ENCODE measurements around the gene SLC39A11.

Gene SLC39A11

GRCh38 chr17:72624226-72624625, 468.3 kb downstream of the SLC39A11 start:
- POLR2A ChIA-PET = no interaction called here

GRCh38 chr17:72622661-72623433, 469.6 kb downstream of the SLC39A11 start:
- POLR2A ChIA-PET = no interaction called here
- TF ChIP-seq CTCF (IDR thresholded peaks at IDR 0.05; ENCODE audit: control extremely low read depth, extremely low read depth, low read depth, missing control alignments) = no peak
- no peak for DNase-seq (ENCODE audit: extremely low spot score)
- CTCF ChIA-PET = no interaction called here

More at GRCh38 chr17:72624226-72624625, 468.3 kb downstream of the SLC39A11 start:
- DNase-seq (ENCODE audit: extremely low spot score) = no peak
- CTCF ChIA-PET = interaction anchor here (2.4 kb wide), 1 partner anchor 64 kb away, joined by 5 read pairs; no protein-coding TSS in a partner anchor
- TF ChIP-seq CTCF (IDR thresholded peaks at IDR 0.05; ENCODE audit: control extremely low read depth, extremely low read depth, low read depth, missing control alignments) = no peak

- ChIA-PET POLR2A (no interaction called here), CTCF (interaction anchor here (0.9 to 1.2 kb wide), 2 partner anchors 61 to 107 kb away, joined by 3 to 5 read pairs; no protein-coding TSS in a partner anchor)
- TF ChIP-seq CTCF (IDR thresholded peaks at IDR 0.05; ENCODE audit: control extremely low read depth, extremely low read depth, low read depth, missing control alignments) = no peak
- DNase-seq (ENCODE audit: extremely low spot score) = no peak
These were observed 472.4 kb downstream of the SLC39A11 start for GRCh38 chr17:72619976-72620650.

GRCh38 chr17:72618001-72618509, 474.4 kb downstream of the SLC39A11 start:
- ChIA-PET POLR2A (no interaction called here), CTCF (interaction anchor here (1.2 to 1.7 kb wide), 4 partner anchors 12 to 109 kb away, joined by 3 to 5 read pairs (median 4); no protein-coding TSS in a partner anchor)
- no peak for DNase-seq (ENCODE audit: extremely low spot score)
- TF ChIP-seq CTCF (IDR thresholded peaks at IDR 0.05; ENCODE audit: control extremely low read depth, extremely low read depth, low read depth, missing control alignments) = no peak

- ChIA-PET CTCF (interaction anchor here (1.2 to 1.7 kb wide), 4 partner anchors 13 to 110 kb away, joined by 3 to 5 read pairs (median 4); no protein-coding TSS in a partner anchor), POLR2A (no interaction called here)
- no peak for TF ChIP-seq CTCF (IDR thresholded peaks at IDR 0.05; ENCODE audit: control extremely low read depth, extremely low read depth, low read depth, missing control alignments)
- DNase-seq (ENCODE audit: extremely low spot score) = no peak
These were observed 474.9 kb downstream of the SLC39A11 start for GRCh38 chr17:72617557-72617956.

GRCh38 chr17:72616447-72616846, 476.0 kb downstream of the SLC39A11 start:
- CTCF ChIA-PET = interaction anchor here (1.7 kb wide), 1 partner anchor 60 kb away, joined by 5 read pairs; no protein-coding TSS in a partner anchor
- no peak for TF ChIP-seq CTCF (IDR thresholded peaks at IDR 0.05; ENCODE audit: control extremely low read depth, extremely low read depth, low read depth, missing control alignments)
- DNase-seq (ENCODE audit: extremely low spot score) = no peak
- POLR2A ChIA-PET = no interaction called here

Measured in GM10248 (cell line).